Stimulated activated naive CD8-positive, alpha-beta T cell treated with anti-CD3 and anti-CD28 coated beads, Interleukin-15, Interleukin-2, amounts not matched to agents 100 ng/mL and 50 ng/mL, for 24 hours (primary cell): ENCODE measurements around the gene APBA2.

Experiments
- H3K27ac Mint-ChIP-seq: one replicate; pipeline ENCODE4 v1.8.0; 2021; ENCODE audit warnings: mild to moderate bottlenecking, mixed read lengths
- H3K27me3 Mint-ChIP-seq: one replicate; pipeline ENCODE4 v1.8.0; 2021; ENCODE audit warnings: mixed read lengths
- H3K36me3 Mint-ChIP-seq: one replicate; pipeline ENCODE4 v1.8.0; 2021; ENCODE audit warnings: low read depth, mixed read lengths
- H3K4me1 Mint-ChIP-seq: one replicate; pipeline ENCODE4 v1.8.0; 2021; ENCODE audit warnings: low read depth, mixed read lengths
- H3K4me3 Mint-ChIP-seq: one replicate; pipeline ENCODE4 v1.8.0; 2021; ENCODE audit warnings: mild to moderate bottlenecking, mixed read lengths
- H3K9me3 Mint-ChIP-seq: one replicate; pipeline ENCODE4 v1.8.0; 2021; ENCODE audit warnings: mixed read lengths

Gene APBA2

DNA sequence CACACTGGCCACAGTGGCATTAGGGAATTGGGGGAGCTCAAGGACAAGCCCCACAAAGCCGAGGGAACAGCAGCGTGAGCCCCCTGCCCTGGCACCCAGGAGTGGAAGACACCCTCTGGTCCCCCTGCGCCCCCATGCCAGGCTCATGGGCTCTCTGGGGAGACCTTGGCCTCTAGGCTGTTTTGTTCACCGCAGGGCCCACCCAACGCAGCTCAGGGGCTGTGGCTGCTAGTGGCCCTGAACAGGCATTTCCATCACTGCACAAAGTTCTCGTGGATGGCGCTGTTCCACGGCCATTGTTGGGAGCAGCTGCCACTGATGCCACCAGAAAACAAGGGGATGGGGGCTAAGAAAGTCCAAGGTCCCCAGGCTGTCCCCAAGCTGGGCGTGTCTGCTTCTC lies 236.1 kb downstream of the APBA2 start:
- H3K4me1 Mint-ChIP-seq: no peaks in the 10 kb centered on the region
- H3K36me3 Mint-ChIP-seq: no peaks in the 10 kb centered on the region
- no peak overlapping the region for H3K27ac Mint-ChIP-seq
- H3K27me3 Mint-ChIP-seq: no peaks in the 10 kb centered on the region
- no peaks in the 10 kb centered on the region for H3K9me3 Mint-ChIP-seq
- no peak overlapping the region for H3K4me3 Mint-ChIP-seq

DNA sequence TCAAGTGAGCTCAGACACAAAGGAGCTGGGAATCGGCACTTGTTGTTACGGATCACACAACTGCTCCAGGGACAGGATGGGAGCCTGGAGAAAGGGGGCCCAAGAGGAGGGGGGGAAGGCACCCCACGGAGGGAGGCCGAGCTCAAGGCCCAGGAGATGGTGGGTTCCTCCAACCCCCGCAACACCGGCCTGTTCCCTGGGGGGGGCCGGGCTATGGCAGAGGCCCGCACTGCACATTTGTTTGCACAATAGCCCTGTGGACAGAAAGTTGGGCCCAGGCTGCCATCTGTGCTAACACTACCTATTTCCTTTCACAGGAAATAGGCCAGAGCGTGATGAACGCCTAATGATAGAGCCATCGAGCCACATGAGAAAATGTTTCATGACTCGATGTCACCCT lies 236.7 kb downstream of the APBA2 start:
- H3K27me3 Mint-ChIP-seq: no peaks in the 10 kb centered on the region
- H3K4me3 Mint-ChIP-seq: no peak overlapping the region
- no peaks in the 10 kb centered on the region for H3K36me3 Mint-ChIP-seq
- no peaks in the 10 kb centered on the region for H3K9me3 Mint-ChIP-seq
- H3K27ac Mint-ChIP-seq: no peak overlapping the region
- H3K4me1 Mint-ChIP-seq: no peaks in the 10 kb centered on the region

DNA sequence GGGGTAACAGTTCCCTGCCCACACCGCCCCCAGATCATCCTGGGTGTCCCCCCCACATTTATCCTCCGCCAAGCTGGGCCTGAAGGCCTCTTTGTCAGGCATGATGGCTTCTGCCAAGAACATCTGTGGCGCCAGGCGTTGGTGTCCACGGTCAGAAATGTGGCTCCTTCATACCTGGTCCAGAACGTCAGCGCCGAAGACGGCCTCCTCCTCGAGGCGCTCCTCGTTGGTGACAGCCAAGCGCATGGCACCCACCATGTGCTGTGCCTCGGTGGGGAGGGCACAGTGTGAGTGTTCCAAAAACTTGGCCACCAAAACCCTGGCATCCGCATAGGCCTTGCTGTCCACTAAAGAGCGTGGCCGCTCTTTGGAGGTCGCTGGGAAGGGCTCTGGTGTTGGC lies 237.4 kb downstream of the APBA2 start:
- Mint-ChIP-seq H3K4me3 (no peak overlapping the region), H3K27ac (no peak overlapping the region), H3K27me3 (no peaks in the 10 kb centered on the region), H3K36me3 (no peaks in the 10 kb centered on the region), H3K4me1 (no peaks in the 10 kb centered on the region), H3K9me3 (no peaks in the 10 kb centered on the region)

DNA sequence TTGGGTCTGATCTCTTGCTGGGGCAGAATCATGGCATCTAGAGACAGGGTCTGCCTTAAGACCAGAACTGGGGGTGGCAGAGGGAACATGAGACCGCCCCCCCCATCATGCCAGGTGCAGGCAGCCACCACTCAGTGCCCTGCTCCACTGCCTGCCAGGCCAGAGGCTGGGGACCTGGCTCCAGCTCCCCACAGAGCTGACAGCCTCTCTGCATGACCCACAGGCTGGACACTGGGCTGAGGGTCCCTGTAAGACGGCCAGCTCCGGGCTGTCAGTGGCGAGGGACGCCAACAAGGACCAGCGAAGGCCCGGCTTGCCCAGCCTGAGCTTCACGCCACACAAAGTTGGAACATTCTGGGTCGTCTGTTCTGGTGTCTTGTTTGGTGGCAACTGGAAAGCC lies 238.2 kb downstream of the APBA2 start:
- Mint-ChIP-seq H3K36me3 (no peaks in the 10 kb centered on the region), H3K9me3 (no peaks in the 10 kb centered on the region), H3K4me1 (no peaks in the 10 kb centered on the region), H3K27ac (no peak overlapping the region), H3K4me3 (no peak overlapping the region), H3K27me3 (no peaks in the 10 kb centered on the region)

DNA sequence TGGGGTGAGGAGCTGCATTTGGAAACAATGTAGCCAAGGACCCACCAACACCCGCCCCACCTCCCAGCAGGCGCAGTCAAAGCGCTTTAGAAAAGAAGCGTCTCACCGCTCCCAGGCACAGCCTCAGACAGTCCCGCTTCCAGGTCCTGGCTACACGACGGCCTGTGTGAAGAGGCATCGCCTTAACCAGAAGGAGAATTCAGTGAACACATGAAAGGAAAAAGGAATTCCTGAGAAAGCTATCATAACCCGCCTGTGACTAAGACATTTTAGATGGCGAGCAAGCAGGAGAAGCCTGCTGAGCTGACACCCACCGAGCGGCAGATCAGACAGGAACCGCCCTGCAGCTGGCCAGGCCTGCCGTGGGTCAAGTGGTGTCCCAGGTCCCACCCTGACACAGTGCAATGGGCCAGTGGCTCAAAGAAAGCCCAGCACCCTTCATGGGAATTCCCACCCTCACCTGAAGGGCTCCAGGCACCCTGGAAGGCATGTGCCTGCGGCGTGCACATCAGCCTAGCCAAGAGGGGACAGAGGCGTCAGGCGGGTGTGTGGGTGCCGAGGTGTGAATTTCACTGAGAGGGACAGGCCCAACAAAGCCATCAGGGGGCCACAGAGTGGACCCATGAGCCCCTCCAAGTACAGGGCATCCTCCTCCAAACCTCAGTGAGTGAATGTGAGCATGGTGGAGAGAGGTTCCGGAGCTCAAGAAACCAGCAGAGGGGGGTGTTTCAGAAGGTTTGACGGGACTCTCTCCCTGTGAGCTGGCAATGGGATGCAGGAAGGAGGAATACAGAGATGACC lies 239.0 kb downstream of the APBA2 start:
- Mint-ChIP-seq H3K27ac (no peak overlapping the region), H3K36me3 (no peaks in the 10 kb centered on the region), H3K4me3 (no peak overlapping the region), H3K9me3 (no peaks in the 10 kb centered on the region), H3K27me3 (no peaks in the 10 kb centered on the region), H3K4me1 (no peaks in the 10 kb centered on the region)

DNA sequence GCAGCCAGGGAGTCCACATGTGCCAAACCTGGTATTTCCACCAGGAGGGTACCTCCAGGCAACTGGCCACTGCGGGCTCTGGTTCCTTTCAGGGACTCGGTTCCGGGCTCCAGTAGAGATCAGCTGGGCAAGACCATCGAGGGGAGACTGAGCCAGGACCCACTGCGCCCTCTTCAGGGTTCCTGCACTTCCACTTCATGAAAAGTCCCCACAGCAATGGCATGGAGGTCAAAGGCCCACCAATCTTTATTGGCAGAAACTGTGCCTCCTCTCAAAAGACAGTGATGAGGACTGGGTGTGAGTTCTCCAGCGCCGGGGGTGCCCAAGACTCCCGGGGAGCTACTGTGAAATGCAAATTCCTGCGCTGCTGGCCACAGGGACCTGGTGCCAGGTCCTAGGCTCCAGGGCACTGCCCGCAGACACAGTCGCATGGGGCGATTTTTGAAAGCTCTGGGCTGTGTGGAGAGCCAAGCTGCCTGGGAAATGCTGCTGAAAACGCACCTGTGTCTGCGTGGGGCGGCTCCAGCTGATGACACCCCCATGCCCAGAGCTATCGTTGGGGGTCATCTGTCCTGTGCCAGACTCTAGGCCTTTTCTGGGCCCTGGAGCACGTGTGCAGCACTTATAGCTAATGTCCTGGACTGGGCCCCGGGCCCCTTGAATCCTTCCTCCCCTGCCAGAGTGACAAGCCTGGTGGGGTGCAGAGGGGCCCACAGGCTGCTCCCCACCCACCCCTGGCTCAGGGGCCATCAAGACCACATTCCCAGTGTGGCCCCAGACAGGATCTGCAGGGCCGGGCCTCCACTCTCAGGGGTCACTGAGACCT lies 239.8 kb downstream of the APBA2 start:
- Mint-ChIP-seq H3K27ac (no peak overlapping the region), H3K36me3 (no peaks in the 10 kb centered on the region), H3K4me3 (no peak overlapping the region), H3K4me1 (no peaks in the 10 kb centered on the region), H3K27me3 (no peaks in the 10 kb centered on the region), H3K9me3 (no peaks in the 10 kb centered on the region)

DNA sequence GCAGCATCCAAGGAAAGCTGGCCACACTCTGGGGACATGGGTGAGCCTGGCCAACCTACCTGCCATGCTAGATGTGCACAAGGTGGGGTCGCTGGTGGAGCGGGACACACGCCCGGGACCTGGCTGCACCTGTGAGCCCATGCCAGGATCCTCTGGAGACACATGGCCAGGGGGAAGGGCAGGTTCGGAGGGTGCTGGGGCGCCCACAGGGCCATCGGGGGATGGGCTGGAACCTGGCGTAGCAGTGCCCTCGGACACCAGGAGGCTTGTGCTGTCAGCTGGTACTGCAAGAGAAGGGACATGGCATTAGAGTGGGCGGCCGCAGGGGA lies 240.4 kb downstream of the APBA2 start:
- no peaks in the 10 kb centered on the region for H3K36me3 Mint-ChIP-seq
- H3K9me3 Mint-ChIP-seq: no peaks in the 10 kb centered on the region
- no peaks in the 10 kb centered on the region for H3K4me1 Mint-ChIP-seq
- H3K4me3 Mint-ChIP-seq: no peak overlapping the region
- H3K27ac Mint-ChIP-seq: no peak overlapping the region
- no peaks in the 10 kb centered on the region for H3K27me3 Mint-ChIP-seq

DNA sequence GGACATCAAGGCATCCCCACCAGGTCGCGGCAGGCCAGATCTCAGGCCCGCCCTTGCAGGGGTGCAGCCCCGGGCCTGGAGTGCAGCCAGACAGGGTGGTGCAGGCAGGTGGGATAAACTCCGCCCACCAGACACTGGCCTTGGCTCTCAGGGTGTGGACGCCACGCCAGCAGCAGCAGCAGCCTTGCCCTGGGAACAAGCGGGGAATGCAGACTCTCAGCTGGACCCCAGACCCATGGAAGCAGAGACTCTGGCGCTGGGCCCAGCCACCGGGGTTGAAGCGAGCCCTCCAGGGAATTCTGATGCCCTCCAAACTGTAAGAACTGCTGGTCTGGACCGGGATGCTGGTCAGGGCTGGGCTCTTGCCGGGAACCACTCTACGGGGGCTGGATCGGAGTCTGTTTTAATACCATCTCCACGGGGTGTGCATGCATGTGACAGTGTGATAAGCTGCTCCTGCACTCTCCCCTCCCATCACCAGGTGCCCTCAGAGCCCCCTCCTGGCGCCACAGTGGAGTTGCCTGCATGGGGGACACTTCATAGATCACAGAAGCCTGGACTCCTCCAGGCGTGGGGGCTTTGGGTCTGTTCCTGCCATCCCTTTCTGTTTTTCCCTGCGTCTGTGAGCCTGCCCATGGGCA lies 241.2 kb downstream of the APBA2 start:
- no peaks in the 10 kb centered on the region for H3K9me3 Mint-ChIP-seq
- H3K4me1 Mint-ChIP-seq: no peaks in the 10 kb centered on the region
- H3K27me3 Mint-ChIP-seq: no peaks in the 10 kb centered on the region
- no peak overlapping the region for H3K27ac Mint-ChIP-seq
- no peaks in the 10 kb centered on the region for H3K36me3 Mint-ChIP-seq
- no peak overlapping the region for H3K4me3 Mint-ChIP-seq

DNA sequence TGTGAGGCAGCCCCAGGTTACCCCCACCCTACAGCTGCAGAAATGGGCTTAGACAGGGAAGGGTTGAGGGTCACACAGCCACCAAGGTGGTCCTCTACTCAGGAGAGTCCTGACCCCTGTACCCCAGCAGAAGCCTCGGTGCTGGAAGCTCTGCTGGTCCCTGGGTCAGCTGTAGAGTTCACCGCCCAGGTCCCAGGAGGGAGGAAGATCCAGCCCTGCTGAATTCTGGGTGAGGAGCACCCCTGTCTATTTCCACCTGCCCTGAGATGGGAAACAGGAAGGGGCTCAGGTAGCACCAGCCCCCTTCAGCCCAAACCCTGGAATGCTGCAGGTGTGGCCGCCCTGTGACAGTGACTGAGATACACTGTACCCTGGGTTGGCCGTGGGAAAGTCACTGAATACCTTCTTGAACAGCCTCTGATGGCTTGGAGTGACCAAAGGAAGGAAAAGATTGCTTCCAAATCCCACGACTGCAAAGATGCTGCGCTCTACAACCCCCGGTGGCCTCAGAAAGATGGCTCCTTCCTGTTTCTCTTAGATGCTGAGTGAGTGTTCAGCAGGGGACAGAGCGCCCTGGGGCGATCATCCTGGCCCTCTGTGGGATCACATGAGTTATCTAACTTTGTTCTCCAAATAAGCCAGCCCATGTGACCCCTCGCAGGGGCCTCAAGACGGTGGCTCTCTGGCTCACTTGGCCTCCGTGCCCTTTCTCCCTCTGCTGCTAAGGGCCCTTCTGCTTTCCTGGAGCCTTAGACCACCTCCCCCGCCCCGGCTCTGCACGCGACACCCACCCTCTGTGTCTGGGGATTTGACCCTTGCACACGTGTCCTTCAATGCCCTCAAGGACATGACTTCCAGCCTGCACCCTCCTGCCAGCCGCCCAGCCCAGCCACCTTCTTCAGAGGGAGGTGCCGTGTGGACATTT lies 242.0 kb downstream of the APBA2 start:
- Mint-ChIP-seq H3K9me3 (no peaks in the 10 kb centered on the region), H3K27ac (no peak overlapping the region), H3K36me3 (no peaks in the 10 kb centered on the region), H3K27me3 (no peaks in the 10 kb centered on the region), H3K4me1 (no peaks in the 10 kb centered on the region), H3K4me3 (no peak overlapping the region)

DNA sequence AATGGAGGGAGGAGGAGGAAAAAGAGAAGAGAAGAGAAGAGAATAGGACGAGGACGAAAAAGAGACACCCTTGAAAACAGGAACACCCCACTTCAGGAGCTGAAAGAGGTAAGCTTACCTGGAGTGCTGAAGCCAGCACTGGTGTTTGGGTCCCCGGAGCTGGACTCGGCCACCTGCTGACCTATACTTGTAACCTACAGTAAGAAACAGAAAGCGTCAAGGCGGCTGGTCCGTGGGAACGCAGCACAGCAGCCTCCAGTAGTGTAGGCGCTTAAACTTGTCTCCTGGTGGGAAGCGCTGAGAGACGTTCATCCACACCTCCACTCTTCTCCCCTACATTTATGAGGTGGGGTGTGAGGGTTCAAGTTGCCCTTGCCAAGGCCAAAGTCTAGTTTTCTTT lies 242.9 kb downstream of the APBA2 start:
- Mint-ChIP-seq H3K27me3 (no peaks in the 10 kb centered on the region), H3K4me3 (no peak overlapping the region), H3K4me1 (no peaks in the 10 kb centered on the region), H3K9me3 (no peaks in the 10 kb centered on the region), H3K36me3 (no peaks in the 10 kb centered on the region), H3K27ac (no peak overlapping the region)

DNA sequence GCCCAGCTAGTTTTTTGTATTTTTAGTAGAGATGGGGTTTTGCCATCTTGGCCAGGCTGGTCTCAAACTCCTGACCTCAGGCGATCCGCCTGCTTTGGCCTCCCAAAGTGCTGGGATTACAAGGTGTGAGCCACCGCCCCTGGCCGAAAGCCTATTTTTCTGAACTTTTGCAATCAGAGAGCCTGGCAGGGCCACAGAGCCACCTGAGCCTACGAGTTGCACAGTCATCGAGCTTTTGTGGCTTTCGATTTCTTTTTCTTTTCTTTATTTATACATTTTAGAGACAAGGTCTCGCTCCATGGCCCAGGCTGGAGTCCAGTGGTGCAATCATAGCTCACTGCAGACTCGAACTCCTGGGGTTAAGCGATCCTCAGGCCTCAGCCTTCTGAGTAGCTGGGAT lies 243.4 kb downstream of the APBA2 start:
- H3K4me1 Mint-ChIP-seq: no peaks in the 10 kb centered on the region
- H3K36me3 Mint-ChIP-seq: no peaks in the 10 kb centered on the region
- no peak overlapping the region for H3K4me3 Mint-ChIP-seq
- no peaks in the 10 kb centered on the region for H3K27me3 Mint-ChIP-seq
- no peak overlapping the region for H3K27ac Mint-ChIP-seq
- H3K9me3 Mint-ChIP-seq: no peaks in the 10 kb centered on the region

DNA sequence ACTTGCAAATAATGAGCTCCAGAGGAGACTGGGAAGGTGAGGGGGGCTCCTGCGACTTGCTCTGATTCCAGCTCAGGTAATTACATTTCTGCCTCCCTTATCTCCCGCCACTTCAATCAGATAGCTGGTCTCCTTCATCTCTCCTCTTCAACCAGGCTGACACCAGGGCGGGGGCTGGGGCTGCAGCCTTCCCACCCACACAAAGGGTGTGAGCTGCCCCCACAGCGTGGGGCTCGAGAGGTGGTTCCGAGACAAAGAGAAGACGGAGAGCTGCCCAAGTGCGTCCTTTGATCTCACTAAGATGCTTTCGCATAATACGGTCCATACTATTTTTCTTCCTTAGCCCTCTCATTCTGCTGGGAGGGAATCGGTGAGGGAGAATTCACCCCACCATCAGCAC lies 244.2 kb downstream of the APBA2 start:
- H3K9me3 Mint-ChIP-seq: no peaks in the 10 kb centered on the region
- no peaks in the 10 kb centered on the region for H3K4me1 Mint-ChIP-seq
- no peak overlapping the region for H3K4me3 Mint-ChIP-seq
- no peak overlapping the region for H3K27ac Mint-ChIP-seq
- no peaks in the 10 kb centered on the region for H3K36me3 Mint-ChIP-seq
- no peaks in the 10 kb centered on the region for H3K27me3 Mint-ChIP-seq

DNA sequence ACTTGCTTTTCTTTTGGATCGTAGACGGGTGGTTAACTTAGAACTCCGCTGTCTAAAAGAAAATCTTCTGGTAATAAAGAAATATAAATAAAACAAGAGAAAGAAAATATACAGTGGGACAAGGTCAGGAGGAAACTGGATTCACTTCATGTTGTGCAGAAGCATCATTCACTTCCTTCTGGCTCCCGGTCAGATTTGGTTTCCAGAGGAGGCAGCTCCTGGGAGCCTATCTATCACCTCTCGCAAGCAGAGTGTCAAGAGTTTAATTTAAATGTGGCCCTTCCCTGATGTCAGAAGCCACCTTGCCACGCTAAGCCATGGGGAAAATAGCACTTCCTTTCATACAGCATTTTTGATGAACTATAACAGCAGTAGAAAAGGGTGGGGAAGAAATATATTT lies 244.7 kb downstream of the APBA2 start:
- Mint-ChIP-seq H3K36me3 (no peaks in the 10 kb centered on the region), H3K4me1 (no peaks in the 10 kb centered on the region), H3K4me3 (no peak overlapping the region), H3K27me3 (no peaks in the 10 kb centered on the region), H3K9me3 (no peaks in the 10 kb centered on the region), H3K27ac (no peak overlapping the region)

DNA sequence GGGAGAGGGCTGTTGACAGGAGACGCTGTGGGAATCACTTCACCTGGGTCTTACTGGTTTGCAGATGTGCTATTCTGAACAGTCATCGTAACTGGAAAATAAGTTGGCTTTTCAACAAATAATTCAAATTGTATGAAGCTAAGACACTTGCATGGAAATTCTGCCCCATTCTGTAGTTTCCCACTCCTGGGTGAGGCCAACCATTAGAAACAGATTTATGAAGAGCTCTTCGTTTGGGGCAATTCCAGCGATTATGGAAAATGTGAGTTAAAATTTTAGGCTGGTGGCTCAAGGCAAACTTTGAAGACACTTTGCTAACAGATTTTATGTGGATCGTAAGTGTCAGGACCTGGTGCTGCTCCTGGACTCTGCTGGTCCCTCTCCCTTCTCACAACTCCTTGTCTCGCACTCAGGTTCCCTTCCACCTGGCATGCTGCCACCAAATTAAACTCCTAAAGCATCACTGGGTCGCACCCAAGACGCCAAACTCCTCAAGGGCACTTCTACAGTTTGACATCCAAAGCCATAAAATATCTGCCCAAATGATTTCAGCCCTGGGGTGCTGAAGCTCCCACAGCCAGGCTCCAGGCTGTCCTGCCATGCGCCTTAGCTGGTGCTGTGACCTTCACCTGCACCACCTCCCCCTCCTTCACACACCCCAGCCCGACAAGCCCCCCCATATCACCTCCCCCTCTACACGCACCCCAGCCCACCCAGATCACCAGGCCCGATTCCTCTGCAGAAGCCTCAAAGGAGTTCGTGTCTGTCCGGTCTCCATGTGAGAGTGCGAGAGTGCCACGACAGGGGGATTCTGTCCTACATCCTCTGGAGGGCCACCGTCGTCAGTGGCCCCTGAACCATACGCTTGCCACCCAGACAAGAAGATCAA lies 245.4 kb downstream of the APBA2 start:
- no peaks in the 10 kb centered on the region for H3K9me3 Mint-ChIP-seq
- no peak overlapping the region for H3K27ac Mint-ChIP-seq
- no peaks in the 10 kb centered on the region for H3K4me1 Mint-ChIP-seq
- no peaks in the 10 kb centered on the region for H3K27me3 Mint-ChIP-seq
- no peak overlapping the region for H3K4me3 Mint-ChIP-seq
- no peaks in the 10 kb centered on the region for H3K36me3 Mint-ChIP-seq
